A673 (cell line): Measurements from ENCODE around the gene LYPD4. TPM values are rescaled to one million over a fixed set of nuclear protein-coding genes. Genes with fewer than 3 reads are reported as not detected.

Source experiments
- BruUV-seq: library from RNA; stranded (reverse); fragments of 400-500 nt; replicated peaks from 2 replicates; lab custom pipeline; 2021; lab: Mats Ljungman, UMichigan
- CTCF ChIA-PET: fragments of 300-600 bp; sonication (Branson Sonifier 250); formaldehyde crosslinking; loops from one replicate; lab custom pipeline; 2022; ENCODE audit warnings: antibody characterized with exemption; lab: Charles Lee
- POLR2A ChIA-PET: fragments of 300-600 bp; sonication (Branson Sonifier 250); formaldehyde crosslinking; loops from one replicate; lab custom pipeline; 2022; ENCODE audit warnings: antibody characterized with exemption; ENCODE audit not compliant: low non-redundant PET; lab: Charles Lee
- DNase-seq: peaks from one replicate; pipeline ENCODE4 v3.0.0-alpha.2; 2015; ENCODE audit warnings: low spot score
- H3K27ac ChIP-seq: fragments of 200-600 bp; sonication (generic); 2 replicates; pipeline ENCODE4 v1.5.1; 2016; ENCODE audit warnings: mixed run types, low read depth, mild to moderate bottlenecking, mixed read lengths, antibody characterized with exemption, low read length; ENCODE audit not compliant: poor library complexity, severe bottlenecking
- H3K27me3 ChIP-seq: fragments of 200-600 bp; sonication (generic); replicated peaks from 2 replicates; pipeline ENCODE4 v1.6.1; 2017; ENCODE audit warnings: mixed run types, low read depth, mild to moderate bottlenecking, mixed read lengths, antibody characterized with exemption, low read length; ENCODE audit not compliant: insufficient read depth, poor library complexity
- H3K36me3 ChIP-seq: fragments of 200-600 bp; sonication (generic); 2 replicates; pipeline ENCODE4 v1.6.1; 2016; ENCODE audit warnings: mixed run types, mild to moderate bottlenecking, mixed read lengths, antibody characterized with exemption, low read length; ENCODE audit not compliant: insufficient read depth, poor library complexity, severe bottlenecking
- H3K4me1 ChIP-seq: fragments of 200-600 bp; sonication (generic); 2 replicates; pipeline ENCODE4 v1.6.1; 2017; ENCODE audit warnings: mixed run types, mild to moderate bottlenecking, mixed read lengths, antibody characterized with exemption, low read length; ENCODE audit not compliant: insufficient read depth, poor library complexity, severe bottlenecking
- H3K4me3 ChIP-seq: fragments of 200-600 bp; sonication (generic); 2 replicates; pipeline ENCODE4 v1.5.1; 2016; ENCODE audit warnings: low read depth, mixed run types, mild to moderate bottlenecking, mixed read lengths, low read length; ENCODE audit not compliant: poor library complexity, severe bottlenecking
- H3K9me3 ChIP-seq: fragments of 200-600 bp; sonication (generic); 2 replicates; pipeline ENCODE4 v1.6.1; 2016; ENCODE audit warnings: mixed run types, low read depth, mild to moderate bottlenecking, mixed read lengths, antibody characterized with exemption, low read length; ENCODE audit not compliant: poor library complexity, severe bottlenecking
- EZH2 ChIP-seq: fragments of 200-600 bp; sonication (generic); IDR thresholded peaks from 2 replicates; pipeline ENCODE4 v1.6.1; 2017; ENCODE audit warnings: borderline replicate concordance, low read depth, mild to moderate bottlenecking, mixed read lengths, antibody characterized with exemption, low read length; ENCODE audit not compliant: poor library complexity, severe bottlenecking
- intact Hi-C: fragments of 100-400 bp; cut with micrococcal nuclease; formaldehyde crosslinking; loops from one replicate; pipeline ENCODE4 v1.10.0; 2022; ENCODE audit not compliant: unreplicated experiment
- total RNA-seq: library from RNA; stranded (reverse); gene quantifications from 2 replicates; pipeline ENCODE4 v1.2.3, GENCODE V29; 2021
- TF ChIP-seq, protein P1 (sequence below): fragments of 300-800, 200-600 bp; sonication (generic); conservative IDR thresholded peaks from 2 replicates; pipeline ENCODE4 v1.5.1; 2017; ENCODE audit warnings: low read depth, mild to moderate bottlenecking, antibody characterized with exemption, low read length, moderate library complexity, mixed read lengths

Gene LYPD4
- total RNA-seq, 1 experiment from 2014 or later, result not detected

DNA sequence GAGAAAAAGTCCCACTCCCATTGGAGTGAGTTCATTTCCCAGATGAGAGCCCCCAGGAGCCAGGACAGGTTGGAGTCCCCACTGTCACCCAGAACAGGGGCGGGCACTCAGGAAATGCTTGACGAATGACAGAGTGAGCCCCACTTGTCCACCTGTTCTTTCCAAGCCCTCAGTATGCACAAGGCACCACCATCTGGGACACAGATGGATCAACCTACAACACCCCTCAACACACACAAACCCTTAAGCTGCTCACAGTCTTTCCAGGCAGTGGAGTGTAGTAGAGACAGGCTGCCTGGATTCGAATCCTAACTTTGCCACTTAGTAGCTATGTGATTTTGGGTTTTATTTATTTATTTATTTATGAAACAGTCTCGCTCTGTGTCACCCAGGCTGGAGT is 46.5 kb upstream of the LYPD4 start:
- DNase-seq, result no peak
- no peak for TF ChIP-seq EZH2
- TF ChIP-seq, protein P1, sequence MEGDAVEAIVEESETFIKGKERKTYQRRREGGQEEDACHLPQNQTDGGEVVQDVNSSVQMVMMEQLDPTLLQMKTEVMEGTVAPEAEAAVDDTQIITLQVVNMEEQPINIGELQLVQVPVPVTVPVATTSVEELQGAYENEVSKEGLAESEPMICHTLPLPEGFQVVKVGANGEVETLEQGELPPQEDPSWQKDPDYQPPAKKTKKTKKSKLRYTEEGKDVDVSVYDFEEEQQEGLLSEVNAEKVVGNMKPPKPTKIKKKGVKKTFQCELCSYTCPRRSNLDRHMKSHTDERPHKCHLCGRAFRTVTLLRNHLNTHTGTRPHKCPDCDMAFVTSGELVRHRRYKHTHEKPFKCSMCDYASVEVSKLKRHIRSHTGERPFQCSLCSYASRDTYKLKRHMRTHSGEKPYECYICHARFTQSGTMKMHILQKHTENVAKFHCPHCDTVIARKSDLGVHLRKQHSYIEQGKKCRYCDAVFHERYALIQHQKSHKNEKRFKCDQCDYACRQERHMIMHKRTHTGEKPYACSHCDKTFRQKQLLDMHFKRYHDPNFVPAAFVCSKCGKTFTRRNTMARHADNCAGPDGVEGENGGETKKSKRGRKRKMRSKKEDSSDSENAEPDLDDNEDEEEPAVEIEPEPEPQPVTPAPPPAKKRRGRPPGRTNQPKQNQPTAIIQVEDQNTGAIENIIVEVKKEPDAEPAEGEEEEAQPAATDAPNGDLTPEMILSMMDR, result no peak
- ChIA-PET POLR2A (no interaction called here), CTCF (no interaction called here)
- Histone ChIP-seq H3K27ac (no peak overlapping the region), H3K36me3 (peaks cover 42% of the 10 kb centered on the region), H3K27me3 (no peaks in the 10 kb centered on the region), H3K9me3 (no peaks in the 10 kb centered on the region), H3K4me1 (peaks cover 22% of the 10 kb centered on the region), H3K4me3 (no peak overlapping the region)
- BruUV-seq, result no TSS peak
- intact Hi-C loops, result no loop called here

- ChIA-PET POLR2A (no interaction called here), CTCF (no interaction called here)
- TF ChIP-seq, protein P1, result no peak
- TF ChIP-seq EZH2, result no peak
- intact Hi-C loops, result no loop called here
- H3K27ac ChIP-seq, result no peak overlapping the region
- no peak for DNase-seq
- peaks cover 32% of the 10 kb centered on the region for H3K36me3 ChIP-seq
- H3K4me3 ChIP-seq, result no peak overlapping the region
- peaks cover 32% of the 10 kb centered on the region for H3K4me1 ChIP-seq
- H3K9me3 ChIP-seq, result no peaks in the 10 kb centered on the region
- no peaks in the 10 kb centered on the region for H3K27me3 ChIP-seq
- no TSS peak for BruUV-seq
These were observed 45.4 kb upstream of the LYPD4 start for GRCh38 chr19:41889896-41890295.

- H3K4me3 ChIP-seq, result no peak overlapping the region
- BruUV-seq, result no TSS peak
- no peak overlapping the region for H3K27ac ChIP-seq
- H3K9me3 ChIP-seq, result no peaks in the 10 kb centered on the region
- H3K4me1 ChIP-seq, result peaks cover 33% of the 10 kb centered on the region
- no peaks in the 10 kb centered on the region for H3K27me3 ChIP-seq
- H3K36me3 ChIP-seq, result peaks cover 26% of the 10 kb centered on the region
- intact Hi-C loops, result no loop called here
- ChIA-PET CTCF (no interaction called here), POLR2A (no interaction called here)
- no peak for DNase-seq
- TF ChIP-seq, protein P1, result no peak
- no peak for TF ChIP-seq EZH2
These were observed 44.4 kb upstream of the LYPD4 start for GRCh38 chr19:41888926-41889325.
